ENCODE data around the gene TANC2.

Gene TANC2

DNA sequence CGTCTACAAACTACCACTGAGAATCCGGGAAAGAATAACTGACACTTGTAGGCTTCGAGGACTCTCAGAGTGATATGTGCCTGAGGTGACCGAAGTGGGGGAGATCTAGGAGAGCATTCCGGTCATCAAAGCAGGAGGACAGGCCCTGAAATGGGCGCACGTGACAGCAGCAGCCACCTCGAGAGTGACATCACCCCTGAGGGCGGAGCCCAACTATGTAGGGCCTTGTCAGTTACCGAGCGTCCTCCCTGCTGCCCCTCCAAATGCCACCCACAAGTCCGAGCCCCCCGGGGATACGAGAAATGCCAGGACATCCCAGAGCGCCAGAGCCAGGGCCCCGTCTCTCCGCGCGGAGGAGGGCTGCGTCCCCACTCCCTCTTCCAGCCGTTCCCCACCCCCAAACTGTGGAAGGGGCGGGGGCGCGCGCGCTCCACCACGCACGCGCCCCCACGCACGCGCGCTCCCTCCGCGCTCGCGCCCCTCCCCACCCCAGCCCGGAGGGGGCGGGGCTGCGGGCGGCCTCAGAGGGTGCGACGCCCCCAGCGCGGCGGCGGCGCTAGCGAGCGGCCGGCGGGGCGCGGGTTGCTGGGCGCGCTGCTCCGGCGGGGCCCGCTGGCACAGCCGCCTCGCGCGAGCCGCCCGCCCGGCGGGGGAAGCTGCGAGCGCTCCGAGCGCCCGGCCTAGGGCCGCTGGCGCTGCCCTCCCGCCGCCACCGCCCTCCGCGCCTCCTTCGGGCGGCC, at the start of gene TANC2:
Gene TANC2 (plus strand): TSS at position 550 of the 740 bp plus-strand sequence. CDS start 43,325 bp downstream, outside the sequence.
- peak; percentile 44 for DNase-seq (ENCODE audit: low read depth)

DNA sequence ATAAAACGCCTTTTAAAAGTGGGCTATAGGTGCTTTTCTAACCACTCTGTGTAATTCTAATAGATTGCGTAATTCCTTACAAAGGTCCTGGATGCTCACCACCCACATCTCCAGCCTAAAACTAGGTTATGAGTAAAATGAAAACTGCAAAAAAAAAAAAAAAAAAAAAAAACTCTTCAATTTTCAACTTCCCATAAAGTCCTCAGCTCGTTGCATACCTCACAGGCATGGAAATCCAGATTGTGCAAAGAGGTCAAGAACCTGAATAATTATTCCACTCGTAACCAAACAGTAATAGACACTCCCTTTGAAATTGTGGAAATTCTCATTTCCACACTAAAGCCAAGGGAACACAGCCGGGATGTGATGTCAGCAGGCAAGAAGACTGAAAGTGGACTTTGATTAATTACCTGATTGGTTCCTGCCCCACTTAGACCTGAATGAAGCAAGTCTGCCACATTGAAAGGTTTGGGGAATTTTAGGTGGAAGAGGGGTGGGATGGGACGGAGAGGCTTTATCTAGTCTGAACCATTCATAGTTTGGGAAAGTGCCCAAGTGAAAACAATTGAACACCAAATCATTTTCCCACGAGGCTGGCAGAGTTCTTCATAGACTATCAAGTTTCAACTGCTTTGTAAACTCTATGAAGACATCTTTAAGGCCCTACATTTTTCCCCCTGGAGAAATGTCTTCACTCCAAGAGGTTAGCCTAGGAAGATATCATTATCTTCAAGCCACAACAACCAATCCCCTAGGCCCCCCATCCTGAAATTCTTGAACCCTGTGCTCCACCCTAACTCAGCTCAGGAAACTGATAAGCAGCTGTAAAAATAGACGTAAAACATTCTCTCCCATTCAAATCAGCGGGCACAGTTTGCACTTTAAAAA, 49.1 kb upstream of the TANC2 start:
- DNase-seq (ENCODE audit: low read depth) = no peak

DNA sequence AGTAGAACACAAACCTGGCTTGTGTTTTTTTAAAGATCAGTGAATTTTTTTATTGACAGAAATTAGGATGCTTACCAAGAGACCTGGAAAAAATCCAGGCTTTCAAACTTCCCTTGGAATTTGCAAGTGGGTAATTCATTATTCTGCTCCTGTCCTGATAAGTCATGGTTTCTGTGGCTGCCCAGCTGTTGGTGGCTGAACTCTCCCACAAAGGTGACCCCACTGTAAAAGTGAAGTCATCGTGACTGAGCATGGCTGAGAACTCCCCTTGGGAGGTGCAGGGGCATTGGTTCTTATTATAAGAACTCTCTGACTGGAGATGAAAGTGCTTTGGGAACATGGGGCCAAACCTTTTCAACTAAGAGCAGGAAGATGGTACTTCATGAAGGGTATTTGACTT, 46.6 kb upstream of the TANC2 start:
- DNase-seq (ENCODE audit: low read depth) = no peak

DNA sequence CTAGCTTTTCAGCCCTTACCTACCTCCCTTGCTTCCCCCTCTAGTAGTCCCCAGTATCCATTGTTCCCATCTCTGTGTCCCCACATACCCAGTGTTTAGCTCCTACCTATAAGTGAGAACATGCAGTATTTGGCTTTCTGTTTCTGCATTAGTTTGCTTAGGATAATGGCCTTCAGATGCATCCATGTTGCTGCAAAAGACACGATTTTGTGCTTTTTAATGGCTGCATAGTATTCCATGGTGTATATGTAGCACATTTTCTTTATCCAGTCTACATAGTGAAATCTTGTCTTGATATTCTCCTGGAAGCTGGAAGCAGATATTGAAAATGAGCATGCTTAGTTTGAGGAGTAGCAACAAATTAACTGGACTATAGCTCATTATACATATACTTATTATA, 45.7 kb upstream of the TANC2 start:
- no peak for DNase-seq (ENCODE audit: low read depth)

DNA sequence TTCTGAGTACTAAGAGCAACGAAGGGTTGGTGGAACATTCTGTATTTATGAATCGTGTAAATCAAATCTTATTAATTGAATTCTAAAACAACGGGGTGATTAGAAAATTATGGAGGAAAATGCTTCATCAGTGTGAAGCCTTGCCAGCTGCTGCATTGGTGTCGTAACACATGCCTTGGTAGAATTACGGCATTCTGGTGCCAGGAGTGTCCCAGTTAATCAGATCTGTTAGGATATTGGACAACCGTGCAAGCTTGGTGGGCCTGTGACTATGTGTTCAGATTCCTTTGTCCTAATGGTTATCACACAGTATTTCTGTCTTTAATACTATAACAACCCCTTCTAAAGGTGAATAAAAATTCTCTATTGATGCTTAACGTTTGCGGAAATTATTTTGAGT, 44.2 kb upstream of the TANC2 start:
- no peak for DNase-seq (ENCODE audit: low read depth)

DNA sequence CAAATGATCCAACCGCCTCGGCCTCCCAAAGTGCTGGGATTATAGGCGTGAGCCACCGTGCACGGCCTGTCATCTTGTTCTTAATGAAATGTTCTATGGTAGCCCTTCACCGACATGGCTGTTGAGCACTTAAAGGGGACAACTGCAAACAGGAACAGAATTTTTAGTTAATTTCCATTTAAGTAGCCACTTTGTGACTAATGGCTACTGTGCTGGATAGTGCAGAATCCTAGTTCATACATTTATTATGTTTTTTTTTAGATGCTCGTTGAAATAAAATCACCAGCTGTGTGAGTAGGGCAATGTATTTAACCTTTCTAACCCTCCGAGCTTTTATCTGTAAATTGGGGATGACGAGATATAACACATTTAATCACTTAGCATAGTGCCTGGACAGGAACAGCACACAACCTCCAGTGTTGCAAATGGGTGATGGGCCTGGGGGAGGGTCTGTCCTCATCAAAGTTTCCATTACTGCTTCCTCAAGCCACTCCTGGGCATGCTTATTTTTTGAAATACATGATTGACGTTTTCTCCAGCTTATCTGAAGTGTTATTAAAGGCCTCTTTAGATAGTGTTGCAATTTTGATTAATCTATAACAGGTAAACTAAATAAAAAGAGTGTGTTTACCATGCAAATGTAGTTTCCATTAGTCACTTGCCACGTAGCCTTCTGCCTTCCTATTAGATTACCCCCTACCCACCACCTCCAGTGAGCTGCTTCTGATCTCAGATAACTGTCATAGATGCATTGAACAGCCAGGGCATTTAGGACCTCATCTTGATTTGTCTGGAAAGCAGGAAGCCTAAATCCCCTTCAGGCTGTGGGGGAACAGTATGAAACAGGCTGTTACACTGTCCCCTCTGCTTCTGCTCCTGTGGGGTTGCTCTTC, 42.5 kb upstream of the TANC2 start:
- no peak for DNase-seq (ENCODE audit: low read depth)

DNA sequence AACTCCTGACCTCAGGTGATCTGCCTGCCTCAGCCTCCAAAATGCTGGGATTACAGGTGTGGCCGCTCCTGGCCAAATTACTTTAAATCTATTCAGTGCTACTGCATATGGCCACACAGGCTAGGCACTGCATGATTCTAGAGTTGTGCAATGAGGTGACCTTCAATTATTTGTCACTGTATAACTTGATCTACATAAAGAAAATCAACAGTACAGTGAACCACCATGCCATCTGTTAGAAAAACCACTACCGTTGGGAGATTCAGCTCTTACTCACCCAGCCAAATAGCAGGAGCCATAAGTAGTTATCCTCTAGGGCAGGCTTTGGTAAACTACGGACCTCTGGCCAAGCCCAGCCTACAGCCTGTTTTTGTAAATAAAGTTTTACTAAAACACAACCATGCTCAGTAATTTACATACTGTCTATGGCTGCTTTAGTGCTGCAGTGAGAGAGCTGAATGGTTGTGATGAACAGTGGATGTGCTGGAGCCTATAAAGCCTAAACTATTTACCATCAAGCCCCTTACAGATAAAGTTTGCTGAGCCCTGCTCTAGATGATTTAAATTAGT, 40.7 kb upstream of the TANC2 start:
- DNase-seq (ENCODE audit: low read depth) = no peak

DNA sequence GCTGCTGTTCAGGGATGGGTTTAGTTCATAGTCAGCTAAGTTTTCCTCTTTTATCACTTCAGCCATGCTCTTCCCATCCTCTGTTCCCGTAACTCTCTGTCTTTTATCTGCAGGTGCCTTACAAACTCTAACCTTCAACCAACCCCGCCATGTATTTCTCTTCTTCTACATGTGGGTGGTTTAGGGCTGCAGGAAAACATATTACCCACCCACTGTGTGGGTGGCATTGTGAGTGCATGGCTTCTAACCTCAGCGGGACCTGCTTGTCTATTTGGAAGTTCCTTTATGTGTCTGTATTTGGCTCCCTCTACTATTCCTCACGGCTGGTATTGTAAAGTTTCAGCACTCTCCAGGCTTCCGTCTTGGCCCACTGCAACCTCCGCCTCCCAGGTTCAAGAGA, 39.0 kb upstream of the TANC2 start:
- no peak for DNase-seq (ENCODE audit: low read depth)

DNA sequence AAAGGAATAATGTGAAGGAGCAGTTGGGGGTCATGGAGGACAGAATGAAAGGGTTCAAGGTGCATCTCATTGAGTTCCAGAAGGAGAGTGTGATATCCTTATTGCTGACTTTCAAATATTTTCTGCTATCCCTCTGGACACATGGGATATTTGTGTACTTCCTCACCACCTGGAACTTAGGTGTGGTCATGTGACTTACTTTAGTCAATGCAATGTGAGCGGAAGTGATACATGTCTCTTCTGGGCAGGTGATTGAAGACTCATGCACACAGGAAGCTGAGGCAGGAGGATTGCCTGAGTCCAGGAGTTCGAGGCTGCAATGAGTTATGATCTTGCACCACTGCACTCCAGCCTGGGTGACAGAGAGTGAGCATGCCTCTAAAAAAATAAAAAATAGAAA, 36.7 kb upstream of the TANC2 start:
- no peak for DNase-seq (ENCODE audit: low read depth)

DNA sequence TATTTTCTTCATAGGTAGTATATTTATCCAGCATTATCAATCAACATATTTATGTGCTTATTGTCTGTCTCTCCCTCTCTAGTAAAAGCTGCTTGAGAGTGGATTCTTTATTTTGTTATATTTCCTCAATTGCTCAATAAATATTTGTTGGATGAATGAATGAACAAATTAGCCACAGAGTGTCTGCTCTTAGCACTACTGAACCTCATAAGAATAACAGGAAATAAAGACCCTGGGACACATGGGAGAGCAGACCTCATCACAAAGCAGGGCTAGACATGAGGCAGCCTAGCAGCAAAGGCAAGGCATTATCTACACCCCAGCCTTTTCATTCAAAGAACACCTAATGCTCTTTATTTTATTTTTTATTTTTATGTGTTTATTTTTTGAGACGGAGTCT, 34.9 kb upstream of the TANC2 start:
- DNase-seq (ENCODE audit: low read depth) = no peak

DNA sequence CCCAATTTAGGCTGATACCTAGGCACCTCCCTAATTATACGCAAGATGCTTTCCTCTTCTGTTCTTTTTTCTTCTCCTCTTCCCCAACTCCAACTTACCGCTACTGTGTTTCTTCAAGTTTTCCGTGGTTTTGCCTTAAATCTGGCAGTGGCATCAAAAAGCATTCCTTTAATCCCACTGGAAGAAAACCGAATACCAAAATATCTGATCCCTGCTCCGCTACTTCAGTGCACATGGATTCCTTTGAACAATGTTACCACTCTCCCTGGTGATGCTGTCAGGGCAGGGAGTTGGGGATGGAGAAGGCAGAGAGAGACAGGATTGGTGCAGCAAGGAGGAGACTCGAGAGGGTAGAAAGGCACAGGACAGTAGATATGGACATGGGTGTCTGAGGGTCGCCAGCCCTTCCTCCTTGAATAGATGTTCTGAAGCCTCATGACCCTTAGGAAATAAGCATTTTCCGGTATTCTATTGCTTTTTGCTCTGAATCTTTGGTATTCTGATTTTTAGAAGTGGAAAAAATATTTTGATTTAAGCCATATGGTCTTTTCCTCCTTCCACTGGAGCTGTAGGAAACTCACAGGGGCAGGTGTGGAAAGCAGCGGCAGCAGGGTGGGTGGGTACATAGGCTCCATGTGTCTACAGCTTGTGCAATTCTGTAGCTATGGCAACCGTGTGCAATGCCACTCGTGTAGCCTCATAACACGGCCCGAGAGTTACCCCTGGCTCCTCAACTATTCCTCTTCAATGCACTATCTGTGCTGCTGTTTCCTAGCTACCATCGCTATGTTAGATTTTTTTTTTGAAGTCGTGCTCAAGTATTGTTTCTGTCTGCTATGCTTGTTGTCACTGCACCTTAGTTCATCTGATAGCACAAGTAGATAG, 32.3 kb upstream of the TANC2 start:
- DNase-seq (ENCODE audit: low read depth) = no peak

DNA sequence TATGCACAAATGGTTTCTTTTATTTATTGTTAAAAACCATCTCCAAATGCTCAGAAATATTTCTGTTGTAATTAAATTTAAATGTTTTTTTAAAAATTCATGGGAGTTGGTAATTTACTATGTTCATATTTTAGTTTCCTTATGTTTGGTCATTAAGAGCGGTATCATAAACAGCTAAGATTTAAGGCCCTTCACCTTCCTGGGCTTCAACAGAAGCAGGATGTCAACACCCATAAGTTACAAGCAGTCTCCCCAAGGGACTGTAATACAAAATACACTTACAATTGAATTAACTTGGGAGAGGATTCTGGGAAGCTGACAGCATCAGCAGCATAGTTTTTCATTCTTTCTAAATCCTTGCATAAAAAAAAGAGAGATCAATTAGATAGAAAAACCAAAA, 30.9 kb upstream of the TANC2 start:
- DNase-seq (ENCODE audit: low read depth) = no peak

DNA sequence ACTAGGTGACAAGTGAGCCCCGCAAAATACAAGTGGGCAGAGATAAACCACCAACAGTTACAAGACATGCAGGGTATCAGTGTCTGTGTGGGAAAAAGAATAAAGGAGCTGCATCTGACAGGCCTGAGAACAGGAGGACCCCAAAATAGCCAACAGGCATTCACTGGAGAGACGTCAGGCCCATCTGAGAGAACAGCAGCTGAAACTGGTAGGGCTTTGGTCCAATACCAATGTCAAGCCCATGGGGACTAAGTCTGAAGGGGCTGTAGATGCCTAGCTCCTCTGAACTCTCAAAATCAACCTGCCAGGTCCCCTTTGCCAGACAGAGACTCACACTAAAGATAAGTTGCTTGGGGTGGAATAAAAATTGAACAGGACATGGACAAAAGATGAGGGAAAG, 30.5 kb upstream of the TANC2 start:
- no peak for DNase-seq (ENCODE audit: low read depth)

DNA sequence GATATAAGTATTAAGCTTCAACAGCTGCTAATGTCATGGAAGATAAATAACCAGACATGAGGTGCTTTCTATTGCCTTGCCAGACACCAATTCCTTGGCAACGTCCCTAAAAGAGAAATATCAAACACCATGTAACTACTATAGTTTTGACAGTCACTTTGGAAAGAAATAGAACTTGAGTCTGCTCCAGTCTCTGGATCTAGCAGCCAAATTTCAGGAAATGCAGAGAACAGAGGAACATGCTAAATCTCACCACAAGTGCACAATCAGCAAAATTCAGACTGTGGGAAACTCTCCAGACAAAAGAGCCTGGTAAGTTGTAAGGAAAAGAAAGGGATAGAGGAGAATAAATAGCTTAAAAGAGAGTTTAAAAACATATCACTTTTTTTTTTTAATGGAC, 28.4 kb upstream of the TANC2 start:
- DNase-seq (ENCODE audit: low read depth) = no peak

DNA sequence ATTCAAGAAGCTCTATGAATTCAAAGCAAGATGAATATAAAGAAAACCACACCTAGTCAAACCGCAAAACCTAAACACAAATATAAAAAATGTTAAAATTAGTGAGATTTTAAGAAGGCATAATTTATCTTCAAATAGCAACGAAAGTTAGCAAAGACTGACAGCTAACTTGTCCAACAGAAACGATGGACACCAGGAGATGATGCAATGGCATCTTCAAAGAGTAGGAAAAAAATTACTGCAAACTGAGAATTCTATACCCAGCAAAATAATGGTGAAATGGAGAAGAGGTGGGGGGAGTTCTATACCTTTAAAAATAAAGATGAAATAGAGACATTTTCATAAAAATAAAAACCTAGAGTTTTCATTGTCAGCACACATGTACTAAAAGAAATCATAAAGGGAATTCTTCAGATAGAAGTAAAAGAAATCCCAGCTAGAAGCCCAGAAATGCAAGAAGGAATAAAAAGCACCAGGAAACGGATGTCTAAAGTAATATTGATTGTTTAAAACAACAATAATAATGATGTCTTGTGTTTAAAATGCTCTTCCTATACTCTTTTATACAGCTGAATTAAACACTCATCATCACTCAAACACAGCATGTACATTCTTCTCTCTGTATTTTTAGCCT, 24.6 kb upstream of the TANC2 start:
- DNase-seq (ENCODE audit: low read depth) = no peak

DNA sequence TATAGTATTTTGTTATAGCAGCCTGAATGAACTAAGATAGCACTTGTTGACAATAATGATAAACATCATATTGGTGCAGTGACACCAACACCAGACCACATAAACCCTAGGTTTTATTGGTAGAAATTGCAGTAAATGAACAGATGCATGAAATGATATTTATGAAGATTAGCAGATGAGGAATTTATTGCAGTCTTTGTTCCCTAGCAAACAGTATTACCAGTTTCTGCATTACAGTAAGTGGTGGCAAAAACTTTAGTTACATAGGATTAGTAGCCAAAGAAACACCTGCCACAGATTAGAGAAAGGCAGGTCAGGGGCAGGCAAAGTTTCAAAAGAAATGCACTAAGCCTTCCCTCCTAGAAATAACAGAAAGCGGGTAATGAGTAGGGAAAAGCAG, 17.7 kb upstream of the TANC2 start:
- DNase-seq (ENCODE audit: low read depth) = no peak

DNA sequence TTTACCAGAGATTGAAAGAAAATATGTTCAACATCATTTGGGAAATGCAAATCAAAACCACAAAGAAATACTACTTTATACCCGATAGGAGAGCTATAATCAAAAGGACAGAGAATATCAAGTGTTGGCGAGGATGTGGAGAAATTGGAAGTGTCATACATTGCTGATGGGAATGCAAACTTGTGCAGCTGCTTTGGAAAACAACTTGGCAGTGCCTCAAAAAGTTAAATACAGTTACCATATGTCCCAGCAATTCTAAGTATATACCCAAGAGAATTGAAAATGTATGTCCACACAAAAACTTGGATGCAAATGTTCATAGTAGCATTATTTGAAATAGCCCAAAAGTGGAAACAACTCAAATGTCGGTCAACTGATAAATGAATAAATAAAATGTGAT, 17.0 kb upstream of the TANC2 start:
- DNase-seq (ENCODE audit: low read depth) = no peak

DNA sequence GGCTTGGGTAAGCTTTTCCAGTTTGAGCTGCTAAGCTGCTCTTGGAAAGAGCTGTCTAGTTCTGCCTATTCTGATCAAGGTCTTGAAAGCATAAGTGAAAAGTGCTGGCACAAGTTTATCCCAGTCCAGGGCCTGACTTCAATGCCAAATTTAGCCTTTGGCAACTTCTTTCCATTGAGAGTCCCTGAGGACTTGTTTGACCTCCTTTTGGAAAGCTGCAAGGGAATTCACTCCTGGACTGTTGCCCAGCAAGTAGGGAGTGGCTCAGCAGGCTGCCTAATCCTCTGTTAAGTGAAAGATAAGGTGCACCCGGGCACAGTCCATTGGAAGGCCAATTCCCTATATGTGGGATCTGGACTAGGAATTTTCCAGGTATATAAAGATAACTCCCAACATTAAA, 16.0 kb upstream of the TANC2 start:
- DNase-seq (ENCODE audit: low read depth) = peak; percentile 73

DNA sequence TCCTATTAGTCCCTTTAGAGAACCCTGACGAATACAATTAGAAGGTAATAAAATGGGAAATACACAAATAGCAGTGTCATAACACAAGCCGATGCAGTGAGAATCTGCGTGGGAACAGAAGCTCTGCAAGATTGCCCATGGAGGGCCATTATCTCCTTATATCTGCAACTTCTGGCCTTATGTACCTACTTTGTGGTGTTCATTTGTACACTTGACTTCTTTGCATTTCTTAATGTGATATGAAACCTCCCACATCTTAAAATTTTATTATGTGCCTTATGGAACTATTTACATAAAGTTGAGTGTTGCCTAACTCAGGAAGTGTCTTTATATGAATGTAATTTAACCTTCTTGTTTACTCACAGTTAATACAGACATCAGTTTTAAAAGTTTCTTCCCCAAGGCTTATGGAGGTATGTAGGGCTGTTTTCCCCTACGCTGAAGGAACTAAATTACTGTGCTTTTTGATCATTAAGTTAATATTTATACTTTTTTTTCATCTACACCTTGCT, 10.1 kb upstream of the TANC2 start:
- no peak for DNase-seq (ENCODE audit: low read depth)

DNA sequence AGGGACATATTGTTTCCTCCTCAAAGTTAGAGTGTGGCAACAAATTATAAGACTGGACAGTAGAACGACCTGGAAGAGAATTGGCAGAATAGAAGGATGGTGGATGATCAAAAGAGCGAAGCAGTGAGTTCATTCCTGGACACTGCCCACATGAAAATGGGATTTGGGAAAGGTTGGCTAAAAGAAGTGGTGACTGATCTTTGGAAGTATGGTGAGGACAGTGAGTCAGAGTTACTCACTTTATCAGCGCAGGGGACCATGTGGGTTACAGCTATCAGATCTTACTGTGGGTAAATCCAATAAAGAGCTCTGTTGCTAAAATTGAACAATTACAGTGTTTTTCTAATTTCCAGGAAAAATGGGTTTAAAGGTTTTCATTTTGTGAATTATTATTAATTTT, 2.7 kb upstream of the TANC2 start:
- peak; percentile 41 for DNase-seq (ENCODE audit: low read depth)
